Nephron (organoid): ENCODE data around the gene RHBDL3.
A peak's percentile ranks its signal among the peaks of the same experiment; 100 is the strongest.
"Not testable (repeated sequence)": the region's sequence is repeated elsewhere in the genome, so short reads cannot be mapped to it uniquely, and the experiment has no call there.

ENCODE experiments used
- H3K27ac Mint-ChIP-seq, 3 experiments: 2 replicates each; pipeline ENCODE4 v1.8.0; 2020; ENCODE audit warnings: mixed read lengths in 3 of 3, mild to moderate bottlenecking in 2 of 3, moderate library complexity in 1 of 3
- H3K27me3 Mint-ChIP-seq: 2 replicates; pipeline ENCODE4 v1.8.0; 2021; ENCODE audit warnings: low read depth, mild to moderate bottlenecking, moderate library complexity, mixed read lengths
- H3K36me3 Mint-ChIP-seq: 2 replicates; pipeline ENCODE4 v1.8.0; 2020; ENCODE audit warnings: low read depth, mixed read lengths
- H3K4me1 Mint-ChIP-seq: 2 replicates; pipeline ENCODE4 v1.8.0; 2020; ENCODE audit warnings: mixed read lengths
- H3K4me3 Mint-ChIP-seq, 3 experiments: 2 replicates each; pipeline ENCODE4 v1.8.0; 2020; ENCODE audit warnings: mild to moderate bottlenecking in 3 of 3, mixed read lengths in 3 of 3, moderate library complexity in 2 of 3
- H3K9me3 Mint-ChIP-seq: 2 replicates; pipeline ENCODE4 v1.8.0; 2020; ENCODE audit warnings: mixed read lengths
- TF ChIP-seq, protein P1 (sequence below), 3 experiments: fragments of 200-600 bp; sonication (generic); IDR thresholded peaks; one replicate each; pipeline ENCODE4 v1.5.0; 2021; ENCODE audit warnings: antibody characterized with exemption in 3 of 3; ENCODE audit not compliant: unreplicated experiment in 3 of 3

RHBDL3 gene

DNA sequence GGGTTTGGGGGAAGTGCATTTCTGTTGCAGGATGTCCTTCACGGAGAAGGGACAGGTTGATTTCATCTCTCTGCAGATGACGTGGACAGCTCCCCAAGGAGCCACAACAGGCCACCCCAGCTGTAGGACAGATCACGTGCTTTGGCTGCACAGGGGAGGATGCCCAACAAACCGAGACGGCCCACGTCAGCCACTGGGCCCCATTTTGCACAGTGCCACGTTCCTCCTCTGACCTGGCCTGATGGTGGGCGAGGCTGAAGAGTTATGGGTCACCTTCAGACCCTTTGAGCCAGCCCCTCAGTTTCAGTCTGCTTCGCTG is 9.0 kb upstream of the RHBDL3 start:
- Mint-ChIP-seq H3K27ac (peak overlapping the region in 2 of 3 experiments; percentile 45 to 69), H3K27me3 (peaks cover 54% of the 10 kb centered on the region), H3K4me3 (peak overlapping the region in 1 of 3 experiments; percentile 22), H3K9me3 (no peaks in the 10 kb centered on the region), H3K4me1 (peaks cover 38% of the 10 kb centered on the region), H3K36me3 (no peaks in the 10 kb centered on the region)
- TF ChIP-seq, protein P1, sequence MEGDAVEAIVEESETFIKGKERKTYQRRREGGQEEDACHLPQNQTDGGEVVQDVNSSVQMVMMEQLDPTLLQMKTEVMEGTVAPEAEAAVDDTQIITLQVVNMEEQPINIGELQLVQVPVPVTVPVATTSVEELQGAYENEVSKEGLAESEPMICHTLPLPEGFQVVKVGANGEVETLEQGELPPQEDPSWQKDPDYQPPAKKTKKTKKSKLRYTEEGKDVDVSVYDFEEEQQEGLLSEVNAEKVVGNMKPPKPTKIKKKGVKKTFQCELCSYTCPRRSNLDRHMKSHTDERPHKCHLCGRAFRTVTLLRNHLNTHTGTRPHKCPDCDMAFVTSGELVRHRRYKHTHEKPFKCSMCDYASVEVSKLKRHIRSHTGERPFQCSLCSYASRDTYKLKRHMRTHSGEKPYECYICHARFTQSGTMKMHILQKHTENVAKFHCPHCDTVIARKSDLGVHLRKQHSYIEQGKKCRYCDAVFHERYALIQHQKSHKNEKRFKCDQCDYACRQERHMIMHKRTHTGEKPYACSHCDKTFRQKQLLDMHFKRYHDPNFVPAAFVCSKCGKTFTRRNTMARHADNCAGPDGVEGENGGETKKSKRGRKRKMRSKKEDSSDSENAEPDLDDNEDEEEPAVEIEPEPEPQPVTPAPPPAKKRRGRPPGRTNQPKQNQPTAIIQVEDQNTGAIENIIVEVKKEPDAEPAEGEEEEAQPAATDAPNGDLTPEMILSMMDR (IDR thresholded peaks at IDR 0.05; ENCODE audit: unreplicated experiment in 3 of 3) = no peak

- TF ChIP-seq, protein P1 (IDR thresholded peaks at IDR 0.05; ENCODE audit: unreplicated experiment in 3 of 3) = no peak
- peak overlapping the region in 1 of 3 experiments; percentile 22 for H3K27ac Mint-ChIP-seq
- H3K4me3 Mint-ChIP-seq = peak overlapping the region in 1 of 3 experiments; percentile 57
- H3K9me3 Mint-ChIP-seq = no peaks in the 10 kb centered on the region
- H3K4me1 Mint-ChIP-seq = peaks cover 45% of the 10 kb centered on the region
- H3K27me3 Mint-ChIP-seq = peaks cover 67% of the 10 kb centered on the region
- H3K36me3 Mint-ChIP-seq = no peaks in the 10 kb centered on the region
Measured at GRCh38 chr17:32258383-32259140, 7.1 kb upstream of the RHBDL3 start.

- Mint-ChIP-seq H3K9me3 (no peaks in the 10 kb centered on the region), H3K4me3 (no peak overlapping the region), H3K27me3 (peaks cover 78% of the 10 kb centered on the region), H3K4me1 (peaks cover 49% of the 10 kb centered on the region), H3K36me3 (no peaks in the 10 kb centered on the region), H3K27ac (no peak overlapping the region)
- TF ChIP-seq, protein P1 (IDR thresholded peaks at IDR 0.05; ENCODE audit: unreplicated experiment in 3 of 3) = no peak
Measured at GRCh38 chr17:32259586-32259985, 6.0 kb upstream of the RHBDL3 start.

DNA sequence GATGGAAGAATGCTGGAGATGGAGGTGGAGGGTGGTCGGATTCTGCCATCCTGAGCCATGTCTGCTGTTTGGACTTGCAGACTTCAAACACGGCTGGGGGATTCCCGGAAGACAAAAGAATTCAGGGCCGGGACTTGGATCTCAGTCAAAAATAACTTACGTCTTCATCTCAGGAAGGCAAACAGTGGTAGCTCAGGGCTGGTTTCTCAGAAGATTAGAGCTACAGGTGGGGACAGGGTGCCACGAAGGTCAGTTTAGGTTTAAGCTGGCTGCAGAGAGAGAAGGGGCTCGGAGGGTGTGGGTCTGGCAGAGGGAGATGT is 4.3 kb upstream of the RHBDL3 start:
- peaks cover 85% of the 10 kb centered on the region for H3K27me3 Mint-ChIP-seq
- H3K9me3 Mint-ChIP-seq = no peaks in the 10 kb centered on the region
- H3K4me3 Mint-ChIP-seq = peak overlapping the region in 1 of 3 experiments; percentile 10
- TF ChIP-seq, protein P1 (IDR thresholded peaks at IDR 0.05; ENCODE audit: unreplicated experiment in 3 of 3) = no peak
- no peak overlapping the region for H3K27ac Mint-ChIP-seq
- peaks cover 46% of the 10 kb centered on the region for H3K4me1 Mint-ChIP-seq
- H3K36me3 Mint-ChIP-seq = no peaks in the 10 kb centered on the region

GRCh38 chr17:32261936-32262510 is 3.6 kb upstream of the RHBDL3 start:
- peaks cover 85% of the 10 kb centered on the region for H3K27me3 Mint-ChIP-seq
- H3K9me3 Mint-ChIP-seq = no peaks in the 10 kb centered on the region
- H3K4me1 Mint-ChIP-seq = peaks cover 44% of the 10 kb centered on the region
- no peaks in the 10 kb centered on the region for H3K36me3 Mint-ChIP-seq
- TF ChIP-seq, protein P1 (IDR thresholded peaks at IDR 0.05; ENCODE audit: unreplicated experiment in 3 of 3) = no peak
- no peak overlapping the region for H3K27ac Mint-ChIP-seq
- H3K4me3 Mint-ChIP-seq = no peak overlapping the region

DNA sequence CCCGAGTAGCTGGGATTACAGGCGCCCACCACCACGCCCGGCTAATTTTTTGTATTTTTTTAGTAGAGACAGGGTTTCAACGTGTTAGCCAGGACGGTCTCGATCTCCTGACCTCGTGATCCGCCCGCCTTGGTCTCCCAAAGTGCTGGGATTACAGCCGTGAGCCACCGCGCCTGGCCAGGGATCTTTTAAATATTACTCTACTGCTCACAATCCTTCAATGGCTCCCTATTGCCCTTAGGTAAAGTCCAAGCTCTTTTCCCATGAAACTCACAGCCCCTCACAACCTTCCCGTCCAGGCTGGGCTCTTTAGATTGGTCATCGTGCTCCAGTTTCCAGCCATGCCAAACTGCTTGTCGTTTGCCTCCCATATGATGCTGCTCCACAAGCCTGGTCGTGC is 2.1 kb upstream of the RHBDL3 start:
- peaks cover 46% of the 10 kb centered on the region for H3K4me1 Mint-ChIP-seq
- H3K27ac Mint-ChIP-seq, H3K9me3 Mint-ChIP-seq, H3K36me3 Mint-ChIP-seq, H3K4me3 Mint-ChIP-seq: not testable (repeated sequence)
- H3K27me3 Mint-ChIP-seq = peaks cover 86% of the 10 kb centered on the region
